ENCODE measurements around the gene MAB21L4. TPM values are rescaled to one million over a fixed set of nuclear protein-coding genes. Genes with fewer than 3 reads are reported as not detected.

MAB21L4 gene
- total RNA-seq, 4 donors from 2014 or later = 41.3 to 121 (median 69.1) TPM

GRCh38 chr2:240933048-240933965 lies 37.4 kb upstream of the MAB21L4 start:
- TF ChIP-seq CTCF (IDR thresholded peaks at IDR 0.05) = no peak
- TF ChIP-seq POLR2A (IDR thresholded peaks at IDR 0.05) = no peak
- WGBS, 2 donors = 72 to 80% methylated on average over 26 to 28 of the region's 30 CpGs
- peak in 1 of 2 donors; percentile 84 for DNase-seq (ENCODE audit: low spot score in 2 of 2)
- intact Hi-C loops (cut with DNase I; ENCODE audit: low total_unique reads) = no loop called here
- no peak overlapping the region for H3K4me3 ChIP-seq (ENCODE audit: low read depth, poor library complexity, severe bottlenecking)

DNA sequence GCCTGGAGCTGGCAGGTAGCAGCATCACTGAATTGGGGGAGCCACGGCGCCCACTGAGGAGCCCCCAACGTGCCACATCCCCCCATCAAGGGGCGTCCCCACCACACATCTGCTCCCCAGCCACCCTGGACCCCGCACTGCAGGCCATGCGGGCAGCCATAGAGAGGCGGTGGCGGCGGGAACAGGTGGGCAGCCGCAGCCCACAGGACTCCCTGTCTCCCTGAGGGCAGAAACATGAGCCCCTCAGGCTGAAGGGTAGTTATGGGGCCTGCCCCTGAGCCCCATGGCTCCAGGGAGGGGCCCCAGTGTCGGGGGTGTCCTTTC lies 36.7 kb upstream of the MAB21L4 start:
- intact Hi-C loops (cut with DNase I; ENCODE audit: low total_unique reads) = no loop called here
- WGBS, 2 donors = 93 to 95% methylated on average over 8 to 11 of the region's 11 CpGs
- TF ChIP-seq CTCF (IDR thresholded peaks at IDR 0.05) = no peak
- TF ChIP-seq POLR2A (IDR thresholded peaks at IDR 0.05) = no peak
- DNase-seq (ENCODE audit: low spot score in 2 of 2) = no peak
- H3K4me3 ChIP-seq (ENCODE audit: low read depth, poor library complexity, severe bottlenecking) = no peak overlapping the region

GRCh38 chr2:240932001-240932723 lies 36.2 kb upstream of the MAB21L4 start:
- 86 to 88% methylated on average over 19 to 20 of the region's 21 CpGs for WGBS, 2 donors

DNA sequence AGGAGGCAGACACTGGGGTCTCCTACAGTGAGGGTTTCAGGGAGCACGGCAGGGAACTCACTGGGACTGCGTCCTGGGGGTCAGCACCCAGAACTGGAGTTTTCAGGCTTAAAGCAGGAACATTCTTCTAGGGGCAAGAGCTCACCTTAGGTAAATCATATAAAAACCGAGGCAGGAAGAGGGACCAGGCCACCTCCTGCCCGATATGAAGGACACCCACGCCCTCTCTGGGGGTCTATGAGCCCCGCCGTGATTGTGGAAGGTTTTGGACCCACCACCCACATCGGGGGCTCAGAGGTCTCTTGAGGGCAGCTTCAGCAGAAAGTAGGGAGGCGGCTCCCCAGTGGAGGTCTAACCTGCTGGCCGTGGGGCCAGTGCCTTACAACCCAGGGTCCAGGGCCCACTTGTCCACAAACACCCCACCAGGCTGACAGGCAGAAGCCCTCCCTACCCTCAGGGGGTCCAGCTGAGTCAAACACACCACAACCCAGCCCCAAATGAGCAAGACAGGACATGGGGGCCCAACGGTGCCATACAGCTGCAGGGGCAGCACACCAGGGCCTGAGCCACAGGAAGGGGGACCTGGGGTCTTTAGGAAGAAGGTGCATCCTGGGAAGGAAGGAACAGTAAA lies 35.5 kb upstream of the MAB21L4 start:
- TF ChIP-seq POLR2A (IDR thresholded peaks at IDR 0.05) (no peak), CTCF (IDR thresholded peaks at IDR 0.05) (no peak)
- H3K4me3 ChIP-seq (ENCODE audit: low read depth, poor library complexity, severe bottlenecking) = no peak overlapping the region
- DNase-seq (ENCODE audit: low spot score in 2 of 2) = peak in 1 of 2 donors; percentile 80
- 83 to 88% methylated on average over 11 of the region's 11 CpGs for WGBS, 2 donors
- intact Hi-C loops (cut with DNase I; ENCODE audit: low total_unique reads) = no loop called here

More at GRCh38 chr2:240932001-240932723, 36.2 kb upstream of the MAB21L4 start:
- intact Hi-C loops (cut with DNase I; ENCODE audit: low total_unique reads) = no loop called here
- TF ChIP-seq POLR2A (IDR thresholded peaks at IDR 0.05) (no peak), CTCF (IDR thresholded peaks at IDR 0.05) (no peak)
- H3K4me3 ChIP-seq (ENCODE audit: low read depth, poor library complexity, severe bottlenecking) = no peak overlapping the region
- peak in 1 of 2 donors; percentile 77 for DNase-seq (ENCODE audit: low spot score in 2 of 2)

GRCh38 chr2:240930631-240931318 lies 34.8 kb upstream of the MAB21L4 start:
- intact Hi-C loops (cut with DNase I; ENCODE audit: low total_unique reads) = no loop called here
- peak in 1 of 2 donors; percentile 68 for DNase-seq (ENCODE audit: low spot score in 2 of 2)
- no peak overlapping the region for H3K4me3 ChIP-seq (ENCODE audit: low read depth, poor library complexity, severe bottlenecking)
- 85 to 86% methylated on average over 8 to 18 of the region's 26 CpGs for WGBS, 2 donors
- TF ChIP-seq CTCF (IDR thresholded peaks at IDR 0.05) (no peak), POLR2A (IDR thresholded peaks at IDR 0.05) (no peak)

Measured in lower leg skin (tissue), 4 donors.